Renal pelvis (tissue), 12 donors: ENCODE data around the gene FTO. TPM values are rescaled to one million over a fixed set of nuclear protein-coding genes. Genes with fewer than 3 reads are reported as not detected.
"Not testable (repeated sequence)": the region's sequence is repeated elsewhere in the genome, so short reads cannot be mapped to it uniquely, and the experiment has no call there.

Experiments
- DNase-seq: peaks from one replicate; pipeline ENCODE4 v3.0.0-alpha.2; 2013
- long read RNA-seq, 16 experiments: transcript quantifications; one replicate each; lab custom pipeline, GENCODE V29; 2026
- polyA plus RNA-seq, 3 donors: library from polyadenylated mRNA; unstranded; fragments of 120-200 nt; gene quantifications; one replicate each; pipeline ENCODE4 v1.2.1, GENCODE V29; 2013; ENCODE audit not compliant: insufficient read length in 3 of 3

FTO gene
- polyA plus RNA-seq, result 10 to 100 TPM; 82.7 to 94.4 (median 84.9) TPM
- long read RNA-seq, donor 1, full-length matches to known transcripts, result 3 of 3 reads
- long read RNA-seq, donor 1, partial matches to known transcripts, result 0 of 3 reads
- long read RNA-seq, donor 1, other reads (novel, unspliced or antisense), result 0 of 3 reads
- long read RNA-seq, donor 2, full-length matches to known transcripts, result 10 of 10 reads
- long read RNA-seq, donor 2, partial matches to known transcripts, result 0 of 10 reads
- long read RNA-seq, donor 2, other reads (novel, unspliced or antisense), result 0 of 10 reads
- long read RNA-seq, donor 3, full-length matches to known transcripts, result 6 of 18 reads
- long read RNA-seq, donor 3, partial matches to known transcripts, result 7 of 18 reads
- long read RNA-seq, donor 3, other reads (novel, unspliced or antisense), result 5 of 18 reads
- long read RNA-seq, donor 4, full-length matches to known transcripts, result 8 of 8 reads
- long read RNA-seq, donor 4, partial matches to known transcripts, result 0 of 8 reads
- long read RNA-seq, donor 4, other reads (novel, unspliced or antisense), result 0 of 8 reads
- long read RNA-seq, donor 5, full-length matches to known transcripts, result 3 of 3 reads
- long read RNA-seq, donor 5, partial matches to known transcripts, result 0 of 3 reads
- long read RNA-seq, donor 5, other reads (novel, unspliced or antisense), result 0 of 3 reads
- long read RNA-seq, donor 6, full-length matches to known transcripts, result 21 of 27 reads
- long read RNA-seq, donor 6, partial matches to known transcripts, result 6 of 27 reads
- long read RNA-seq, donor 6, other reads (novel, unspliced or antisense), result 0 of 27 reads
- long read RNA-seq, donor 7, full-length matches to known transcripts, result 10 of 10 reads
- long read RNA-seq, donor 7, partial matches to known transcripts, result 0 of 10 reads
- long read RNA-seq, donor 7, other reads (novel, unspliced or antisense), result 0 of 10 reads
- long read RNA-seq, donor 8, full-length matches to known transcripts, result 6 of 6 reads
- long read RNA-seq, donor 8, partial matches to known transcripts, result 0 of 6 reads
- long read RNA-seq, donor 8, other reads (novel, unspliced or antisense), result 0 of 6 reads
- long read RNA-seq, donor 9, full-length matches to known transcripts, result 7 of 13 reads
- long read RNA-seq, donor 9, partial matches to known transcripts, result 6 of 13 reads
- long read RNA-seq, donor 9, other reads (novel, unspliced or antisense), result 0 of 13 reads
- long read RNA-seq, donor 10, full-length matches to known transcripts, result 7 of 7 reads
- long read RNA-seq, donor 10, partial matches to known transcripts, result 0 of 7 reads
- long read RNA-seq, donor 10, other reads (novel, unspliced or antisense), result 0 of 7 reads
- long read RNA-seq, donor 11, full-length matches to known transcripts, result 10 of 10 reads
- long read RNA-seq, donor 11, partial matches to known transcripts, result 0 of 10 reads
- long read RNA-seq, donor 11, other reads (novel, unspliced or antisense), result 0 of 10 reads
- long read RNA-seq, donor 12, full-length matches to known transcripts, result 12 of 12 reads
- long read RNA-seq, donor 12, partial matches to known transcripts, result 0 of 12 reads
- long read RNA-seq, donor 12, other reads (novel, unspliced or antisense), result 0 of 12 reads
- long read RNA-seq, donor 13, full-length matches to known transcripts, result 10 of 10 reads
- long read RNA-seq, donor 13, partial matches to known transcripts, result 0 of 10 reads
- long read RNA-seq, donor 13, other reads (novel, unspliced or antisense), result 0 of 10 reads
- long read RNA-seq, donor 14, result 0 reads
- long read RNA-seq, donor 15, result 0 reads
- long read RNA-seq, donor 16, full-length matches to known transcripts, result 11 of 22 reads
- long read RNA-seq, donor 16, partial matches to known transcripts, result 11 of 22 reads
- long read RNA-seq, donor 16, other reads (novel, unspliced or antisense), result 0 of 22 reads

GRCh38 chr16:53703590-53704444, at the start of gene FTO, which contains the start of gene RPGRIP1L:
Gene FTO, plus strand, starts transcription at chr16:53704156.
Gene RPGRIP1L, minus strand, starts transcription at chr16:53703859. Its CDS starts 3,136 bp downstream, at chr16:53700723.
- DNase-seq, result peak; percentile 99

GRCh38 chr16:53654946-53655345, 49.0 kb upstream of the FTO start:
- DNase-seq, result no peak

- DNase-seq, result no peak
These were observed 41.9 kb upstream of the FTO start for GRCh38 chr16:53662072-53662471.

- DNase-seq, result no peak
These were observed 39.1 kb upstream of the FTO start for GRCh38 chr16:53664724-53665345.

GRCh38 chr16:53666786-53667415, 37.1 kb upstream of the FTO start:
- DNase-seq, result no peak

GRCh38 chr16:53668869-53669268, 35.1 kb upstream of the FTO start:
- DNase-seq, result no peak

DNA sequence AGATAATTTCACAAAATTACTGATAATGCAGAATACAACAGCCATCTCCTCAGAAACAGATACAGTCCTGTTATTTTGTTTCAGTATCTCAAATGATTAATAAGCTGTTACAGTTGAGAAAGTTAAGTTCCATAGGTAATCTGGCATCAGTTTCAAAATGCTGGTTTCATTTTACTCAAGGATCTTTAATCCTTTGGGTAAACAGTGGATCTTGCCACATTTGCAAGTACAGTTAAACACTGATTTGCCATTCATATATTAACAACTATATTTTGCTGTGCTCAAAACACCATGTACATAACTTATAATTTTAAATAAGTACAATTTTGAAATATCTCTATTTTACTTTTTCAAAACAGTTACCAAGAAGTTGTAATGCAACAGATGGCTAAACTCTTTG, 31.5 kb upstream of the FTO start:
- DNase-seq, result no peak

- no peak for DNase-seq
These were observed 30.8 kb upstream of the FTO start for GRCh38 chr16:53673189-53673588.

GRCh38 chr16:53678155-53678554, 25.8 kb upstream of the FTO start:
- DNase-seq, result no peak

DNA sequence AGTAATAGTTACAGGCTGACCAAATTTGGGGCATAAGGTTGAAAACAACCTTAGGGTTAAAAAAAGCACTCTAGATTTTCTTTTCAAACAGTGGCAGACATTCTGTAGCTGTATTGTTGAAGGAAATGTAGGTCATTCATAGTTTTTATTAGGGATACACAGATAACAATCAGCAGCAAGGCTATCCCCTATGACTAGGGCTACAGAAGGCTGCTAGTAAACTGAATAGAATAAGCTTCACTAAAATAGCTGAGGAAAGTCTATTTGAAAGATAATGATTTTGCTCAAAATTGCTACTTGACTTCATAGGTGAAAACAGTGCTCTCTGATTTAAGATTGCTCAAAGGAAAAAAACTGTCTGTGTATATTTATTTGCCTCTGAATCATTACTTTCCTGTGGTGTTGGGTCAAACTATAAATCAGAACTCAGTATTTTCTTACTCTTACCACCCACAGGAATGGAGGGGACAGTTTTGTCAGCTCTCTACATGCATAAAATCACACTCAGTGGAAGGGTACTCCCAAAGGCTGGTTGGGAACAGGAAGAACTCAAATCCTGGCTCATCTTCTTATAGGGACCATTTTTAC, 25.1 kb upstream of the FTO start:
- no peak for DNase-seq

GRCh38 chr16:53680756-53681155, 23.2 kb upstream of the FTO start:
- no peak for DNase-seq

- DNase-seq, result no peak
These were observed 22.6 kb upstream of the FTO start for GRCh38 chr16:53681354-53681753.

GRCh38 chr16:53685334-53685733, 18.6 kb upstream of the FTO start:
- not testable (repeated sequence) for DNase-seq

- DNase-seq, result no peak
These were observed 17.2 kb upstream of the FTO start for GRCh38 chr16:53686710-53687109.

DNA sequence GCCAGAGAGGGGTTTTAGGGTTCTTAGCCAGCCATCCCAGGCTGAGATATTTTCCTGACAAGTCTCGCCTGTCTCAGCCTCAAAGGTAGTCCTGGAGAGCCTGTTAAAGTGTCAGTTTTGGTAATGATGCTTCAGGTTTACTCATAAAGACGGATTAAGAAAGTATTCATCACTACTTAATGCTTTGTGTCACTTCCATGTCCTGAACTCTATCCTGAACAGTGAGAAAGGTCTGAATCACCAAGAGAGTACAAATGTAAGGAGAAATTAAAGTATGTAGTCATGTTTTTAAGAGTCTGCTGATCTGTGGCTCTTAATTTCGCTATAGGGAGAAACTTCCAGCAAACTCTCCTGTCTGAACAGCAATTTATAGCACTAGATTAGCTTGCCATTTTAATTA, 14.3 kb upstream of the FTO start:
- DNase-seq, result no peak

- DNase-seq, result no peak
These were observed 13.2 kb upstream of the FTO start for GRCh38 chr16:53690771-53691170.

- DNase-seq, result no peak
These were observed 11.8 kb upstream of the FTO start for GRCh38 chr16:53692146-53692545.

DNA sequence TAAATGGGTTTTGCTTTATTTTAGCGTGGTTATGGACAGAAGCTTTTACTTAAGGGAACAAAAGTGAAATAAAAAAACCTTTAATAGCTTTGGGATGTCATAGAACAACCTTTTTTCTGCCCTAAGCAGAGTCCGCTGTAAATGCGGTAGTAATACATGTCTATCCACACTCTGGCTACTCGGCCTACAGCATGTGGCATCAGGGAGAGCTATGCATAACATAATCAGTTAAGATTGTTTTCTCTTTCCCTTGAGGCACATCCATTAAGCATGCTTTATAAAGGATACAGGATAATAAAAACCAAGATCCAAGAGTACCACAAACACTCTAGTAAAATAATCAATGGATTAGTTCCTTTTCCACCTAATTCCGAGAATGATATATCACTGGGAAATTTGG, 10.6 kb upstream of the FTO start:
- DNase-seq, result no peak
